ENCODE data around the gene MACROH2A2.

DNA sequence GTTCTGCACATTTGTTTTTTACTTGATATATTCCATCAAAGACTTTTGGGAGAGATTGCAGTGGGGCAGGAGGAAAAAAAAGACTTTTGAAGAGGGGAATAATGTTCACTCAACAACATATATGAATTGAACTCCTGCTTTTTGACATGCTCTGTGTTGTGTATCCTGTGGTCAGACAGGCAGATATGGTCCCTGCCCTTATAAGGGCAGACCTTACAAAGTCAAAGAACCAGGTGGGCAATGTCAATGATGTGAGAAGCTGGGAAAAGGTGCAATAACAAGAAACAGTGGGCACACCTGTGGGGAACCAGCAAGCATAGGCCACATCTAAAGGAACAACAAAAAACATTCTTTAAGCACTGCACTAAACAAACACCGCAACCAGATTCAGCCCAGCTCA lies 71.8 kb downstream of the MACROH2A2 start:
- TF ChIP-seq ETV5 (CRISPR knock-in tag; IDR thresholded peaks at IDR 0.05; ENCODE audit: borderline replicate concordance) (no peak), ZNF780A (CRISPR knock-in tag; IDR thresholded peaks at IDR 0.05) (no peak), NCOR1 (IDR thresholded peaks at IDR 0.05; ENCODE audit: borderline replicate concordance, low read length) (no peak), YY1 (IDR thresholded peaks at IDR 0.05; ENCODE audit: insufficient read depth, insufficient replicate concordance, low read depth, low read length) (no peak), SOX13 (IDR thresholded peaks at IDR 0.05) (no peak), SOX13 (CRISPR knock-in tag; conservative IDR thresholded peaks at IDR 0.05 in 1 of 2, IDR thresholded peaks at IDR 0.05 in 1 of 2) (no peak), ZNF224 (CRISPR knock-in tag; IDR thresholded peaks at IDR 0.05) (no peak), KDM1A (CRISPR knock-in tag; IDR thresholded peaks at IDR 0.05) (no peak), RAD21 (CRISPR knock-in tag; IDR thresholded peaks at IDR 0.05) (no peak), ZNF510 (CRISPR knock-in tag; IDR thresholded peaks at IDR 0.05; ENCODE audit: low read depth) (no peak), SUZ12 (IDR thresholded peaks at IDR 0.05; ENCODE audit: low read depth, low read length) (no peak)
- TF ChIP-seq, protein P1, sequence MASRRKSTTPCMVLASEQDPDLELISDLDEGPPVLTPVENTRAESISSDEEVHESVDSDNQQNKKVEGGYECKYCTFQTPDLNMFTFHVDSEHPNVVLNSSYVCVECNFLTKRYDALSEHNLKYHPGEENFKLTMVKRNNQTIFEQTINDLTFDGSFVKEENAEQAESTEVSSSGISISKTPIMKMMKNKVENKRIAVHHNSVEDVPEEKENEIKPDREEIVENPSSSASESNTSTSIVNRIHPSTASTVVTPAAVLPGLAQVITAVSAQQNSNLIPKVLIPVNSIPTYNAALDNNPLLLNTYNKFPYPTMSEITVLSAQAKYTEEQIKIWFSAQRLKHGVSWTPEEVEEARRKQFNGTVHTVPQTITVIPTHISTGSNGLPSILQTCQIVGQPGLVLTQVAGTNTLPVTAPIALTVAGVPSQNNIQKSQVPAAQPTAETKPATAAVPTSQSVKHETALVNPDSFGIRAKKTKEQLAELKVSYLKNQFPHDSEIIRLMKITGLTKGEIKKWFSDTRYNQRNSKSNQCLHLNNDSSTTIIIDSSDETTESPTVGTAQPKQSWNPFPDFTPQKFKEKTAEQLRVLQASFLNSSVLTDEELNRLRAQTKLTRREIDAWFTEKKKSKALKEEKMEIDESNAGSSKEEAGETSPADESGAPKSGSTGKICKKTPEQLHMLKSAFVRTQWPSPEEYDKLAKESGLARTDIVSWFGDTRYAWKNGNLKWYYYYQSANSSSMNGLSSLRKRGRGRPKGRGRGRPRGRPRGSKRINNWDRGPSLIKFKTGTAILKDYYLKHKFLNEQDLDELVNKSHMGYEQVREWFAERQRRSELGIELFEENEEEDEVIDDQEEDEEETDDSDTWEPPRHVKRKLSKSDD (CRISPR knock-in tag; IDR thresholded peaks at IDR 0.05; ENCODE audit: low read depth) = no peak
- TF ChIP-seq, protein P2, sequence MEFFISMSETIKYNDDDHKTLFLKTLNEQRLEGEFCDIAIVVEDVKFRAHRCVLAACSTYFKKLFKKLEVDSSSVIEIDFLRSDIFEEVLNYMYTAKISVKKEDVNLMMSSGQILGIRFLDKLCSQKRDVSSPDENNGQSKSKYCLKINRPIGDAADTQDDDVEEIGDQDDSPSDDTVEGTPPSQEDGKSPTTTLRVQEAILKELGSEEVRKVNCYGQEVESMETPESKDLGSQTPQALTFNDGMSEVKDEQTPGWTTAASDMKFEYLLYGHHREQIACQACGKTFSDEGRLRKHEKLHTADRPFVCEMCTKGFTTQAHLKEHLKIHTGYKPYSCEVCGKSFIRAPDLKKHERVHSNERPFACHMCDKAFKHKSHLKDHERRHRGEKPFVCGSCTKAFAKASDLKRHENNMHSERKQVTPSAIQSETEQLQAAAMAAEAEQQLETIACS (CRISPR knock-in tag; IDR thresholded peaks at IDR 0.05) = no peak
